Stimulated activated CD4-positive, alpha-beta T cell treated with anti-CD3 and anti-CD28 coated beads, Interleukin-2, amount 100 ng/mL, for 24 hours (primary cell): Measurements from ENCODE around the gene SYTL2.
A peak's percentile ranks its signal among the peaks of the same experiment; 100 is the strongest.

ENCODE experiments used
- DNase-seq, 2 donors: peaks; one replicate each; pipeline ENCODE4 v3.0.0-alpha.2; 2020

The SYTL2 gene

DNA sequence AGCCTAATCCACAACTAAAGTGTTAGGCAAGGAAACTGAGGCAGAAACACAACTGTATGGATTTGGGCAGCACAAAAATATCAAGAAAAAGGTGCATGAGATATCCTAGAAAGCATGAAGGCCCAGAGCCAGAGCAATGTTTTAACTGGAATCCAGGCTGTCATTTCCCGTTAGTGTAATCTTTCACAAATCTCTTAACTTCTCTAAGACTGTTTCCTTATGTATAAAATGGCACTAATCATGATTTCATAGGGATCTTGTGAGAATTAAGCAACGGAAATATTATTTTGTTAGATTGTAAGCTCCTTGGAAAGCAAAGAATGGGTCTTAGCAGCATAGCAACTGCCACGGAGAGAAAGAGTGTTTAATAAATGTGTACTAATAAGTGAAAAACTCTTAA is 14.7 kb upstream of the SYTL2 start:
- DNase-seq: no peak

DNA sequence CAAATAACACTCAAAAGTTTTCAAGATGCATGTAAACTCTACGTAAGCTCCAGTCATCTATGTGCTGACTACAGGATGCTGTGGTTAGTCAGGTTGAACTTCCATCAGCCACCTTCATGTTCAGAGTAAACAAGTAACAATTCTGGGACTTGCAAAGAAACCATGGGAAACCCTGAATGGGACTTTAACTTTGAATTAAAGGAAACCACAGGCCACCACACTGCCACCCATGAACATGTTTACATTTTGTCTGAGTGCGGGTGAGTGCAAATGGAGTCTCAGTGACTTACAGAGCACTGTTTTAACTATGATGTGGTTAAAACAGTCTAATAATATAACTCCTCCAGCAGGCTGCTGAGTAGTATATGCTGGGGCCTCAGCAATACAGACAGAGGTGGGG is 12.9 kb upstream of the SYTL2 start:
- peak in 1 of 2 donors; percentile 49 for DNase-seq

DNA sequence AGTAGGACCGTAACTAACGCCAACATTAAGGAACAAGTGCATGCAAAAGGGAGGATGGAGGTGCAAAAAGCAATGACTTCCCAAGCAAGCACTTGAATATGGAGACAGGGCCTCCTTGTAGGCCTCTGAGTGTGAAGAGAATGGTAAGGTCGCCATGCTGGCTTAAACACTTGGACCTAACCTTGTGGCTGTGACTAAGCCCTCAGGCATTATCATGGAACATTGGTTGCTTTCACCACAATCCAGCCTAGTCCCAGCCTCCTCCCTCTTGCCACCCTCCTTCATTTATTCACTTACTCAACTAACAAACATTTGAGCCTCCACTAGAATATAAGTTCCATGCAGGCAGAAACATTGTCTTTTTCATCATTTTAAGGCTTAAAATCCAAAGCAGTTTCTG is 11.9 kb upstream of the SYTL2 start:
- no peak for DNase-seq

DNA sequence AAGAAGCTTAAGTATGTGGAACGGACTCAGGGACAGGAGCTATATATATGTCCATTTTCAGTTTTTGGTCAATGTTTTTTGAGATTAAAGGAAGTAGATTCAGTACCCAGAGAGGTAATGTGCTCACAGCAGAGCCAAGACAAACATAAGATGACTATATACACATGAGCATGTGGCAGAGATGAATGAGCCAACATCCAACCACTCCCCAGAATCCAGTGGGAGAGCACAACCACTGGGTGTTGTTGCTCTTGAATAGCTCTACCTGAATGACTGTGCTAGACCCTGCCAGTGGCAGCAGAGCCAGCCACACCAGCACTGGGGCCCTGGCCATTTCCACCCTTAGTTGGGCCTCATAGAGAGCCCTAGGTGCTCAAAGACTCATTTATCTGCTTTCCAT is 10.7 kb upstream of the SYTL2 start:
- no peak for DNase-seq

DNA sequence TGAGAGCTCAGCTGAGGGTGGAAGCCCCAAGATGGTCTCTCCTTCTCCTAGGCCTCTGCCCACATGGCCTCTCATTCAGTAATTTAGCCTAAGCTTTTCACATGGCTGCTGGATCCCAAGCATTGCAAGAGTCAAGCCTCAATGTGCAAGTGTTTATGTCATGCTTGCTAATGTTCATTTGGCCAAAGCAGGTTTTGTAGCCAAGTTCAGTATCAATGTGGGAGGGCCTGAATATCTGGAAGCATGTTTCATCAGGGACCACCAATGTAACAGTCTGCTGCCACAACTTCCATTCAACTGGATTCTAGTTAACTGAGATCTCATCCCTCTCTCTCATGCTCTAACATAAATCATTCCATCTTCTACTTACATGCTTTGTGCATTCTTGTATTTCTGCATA is 8.5 kb upstream of the SYTL2 start:
- DNase-seq: no peak

DNA sequence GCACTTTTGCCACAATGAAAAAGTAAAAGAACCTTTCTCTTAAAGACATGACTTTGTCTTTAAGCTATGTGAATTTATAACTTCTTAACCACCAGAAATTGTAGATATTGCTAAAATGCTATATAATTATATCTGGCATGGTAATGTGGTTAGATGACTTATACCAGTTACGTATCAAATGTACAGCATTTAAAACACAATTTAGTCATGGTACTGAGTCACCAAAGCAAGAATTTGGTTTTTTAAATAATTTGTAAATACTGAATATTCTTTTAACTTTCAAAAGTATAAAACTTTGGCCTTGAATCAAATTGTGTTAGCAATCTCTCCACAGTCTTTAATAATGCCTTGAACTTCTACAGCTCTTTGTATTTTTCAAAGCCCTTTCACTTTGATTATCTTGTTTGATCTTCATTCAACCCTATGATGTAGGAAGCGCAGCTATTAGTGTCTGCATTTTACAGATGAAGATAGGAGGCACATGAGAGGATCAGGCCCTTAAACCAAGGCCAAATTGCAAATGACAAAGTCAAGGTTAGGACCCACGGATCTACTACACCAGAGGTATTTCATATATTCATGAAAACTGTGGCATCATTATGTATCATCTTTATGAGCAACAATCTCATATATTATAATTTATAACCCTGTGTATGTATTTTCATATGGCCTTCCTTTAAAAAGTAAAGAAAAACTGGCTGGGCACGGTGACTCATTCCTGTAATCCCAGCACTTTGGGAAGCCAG is 4.4 kb upstream of the SYTL2 start:
- DNase-seq: no peak

DNA sequence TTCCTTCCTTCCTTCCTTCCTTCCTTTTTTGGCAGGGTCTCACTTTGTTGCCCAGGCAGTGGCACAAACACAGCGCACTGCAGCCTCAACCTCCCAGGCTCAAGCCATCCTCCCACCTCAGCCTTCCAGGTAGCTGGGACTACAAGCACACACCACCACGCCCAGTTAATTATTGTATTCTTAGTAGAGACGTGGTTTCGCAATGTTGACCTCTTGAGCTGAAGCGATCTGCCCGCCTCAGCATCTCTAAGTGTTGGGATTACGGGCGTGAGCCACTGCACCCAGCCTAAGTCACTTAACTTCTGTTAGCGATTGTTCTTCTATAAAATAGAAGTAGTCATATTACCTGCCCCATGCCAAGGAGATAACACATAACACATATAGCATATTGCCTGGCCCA is 2.8 kb upstream of the SYTL2 start:
- no peak for DNase-seq

DNA sequence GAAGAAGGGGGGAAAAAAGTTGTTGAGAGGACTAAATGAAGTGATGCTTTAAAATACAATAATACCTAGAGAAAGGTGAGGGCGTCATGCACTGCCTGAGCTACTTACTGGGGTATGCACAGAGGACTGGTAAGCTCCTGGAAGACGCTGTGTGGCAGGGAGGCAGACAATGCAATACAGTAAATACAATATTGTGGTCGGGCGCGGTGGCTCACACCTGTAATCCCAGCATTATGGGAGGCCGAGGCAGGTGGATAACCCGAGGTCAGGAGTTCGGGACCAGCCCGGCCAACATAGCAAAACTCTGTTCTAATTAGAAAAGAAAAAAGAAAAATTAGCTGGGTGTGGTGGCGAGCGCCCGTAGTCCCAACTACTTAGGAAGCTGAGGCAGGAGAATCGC is 683 bp upstream of the SYTL2 start:
- DNase-seq: no peak

DNA sequence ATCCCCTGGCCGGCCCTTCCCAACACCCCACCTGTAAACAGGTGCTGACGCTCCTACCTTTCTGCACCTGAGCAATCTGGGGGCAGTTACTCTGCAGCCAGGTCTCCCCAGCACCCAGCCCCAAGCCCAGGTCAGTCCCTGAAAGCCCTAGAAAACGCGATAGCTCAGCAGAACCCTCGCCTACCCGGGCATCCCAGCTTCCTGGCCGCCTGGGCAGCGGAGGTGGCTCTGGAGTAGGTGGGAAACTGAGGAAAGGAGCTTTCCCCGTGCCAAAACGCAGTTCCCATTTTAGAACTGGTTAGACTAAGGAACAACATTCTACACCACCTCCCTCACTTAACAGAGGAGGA is 445 bp downstream of the SYTL2 start:
- DNase-seq: peak in 1 of 2 donors; percentile 24

DNA sequence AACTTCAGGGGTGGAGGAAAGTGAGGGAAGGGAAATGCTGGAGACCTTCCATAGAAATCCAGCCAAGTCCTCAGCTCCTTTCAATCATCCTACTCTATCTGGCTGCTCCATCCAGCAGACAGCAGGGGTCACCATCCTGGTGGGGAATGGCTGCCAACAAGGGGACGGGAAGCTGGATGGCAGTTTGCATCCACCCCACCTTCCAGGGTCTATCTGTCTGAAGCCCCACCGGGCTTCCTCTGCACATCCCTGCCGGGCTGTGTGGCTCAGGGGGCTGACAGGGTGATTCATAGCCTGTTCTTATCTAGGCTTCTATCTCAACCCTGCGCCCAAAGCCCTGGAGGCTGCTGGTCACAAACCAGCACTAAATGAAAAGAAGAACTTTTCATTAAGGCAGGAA is 1.1 kb downstream of the SYTL2 start:
- DNase-seq: peak in 1 of 2 donors; percentile 9

DNA sequence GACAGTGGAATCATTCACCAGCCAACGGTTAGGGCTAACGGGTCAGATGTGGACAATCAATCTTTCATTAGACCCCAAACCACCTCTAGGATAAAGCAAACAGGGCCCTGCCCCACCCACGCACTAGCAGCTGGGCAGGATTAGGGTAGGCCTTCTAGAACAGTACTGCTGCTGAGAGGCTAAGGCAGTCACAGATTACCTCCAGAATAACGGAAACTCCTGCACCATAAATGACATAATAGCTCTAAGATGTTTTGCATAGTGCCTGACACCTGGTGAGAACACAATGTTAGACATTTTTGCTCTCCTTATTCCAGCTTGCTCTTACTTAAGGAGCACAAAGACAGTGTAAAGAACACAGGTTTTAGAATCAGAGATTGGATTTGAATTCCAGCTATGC is 1.8 kb downstream of the SYTL2 start:
- DNase-seq: no peak

DNA sequence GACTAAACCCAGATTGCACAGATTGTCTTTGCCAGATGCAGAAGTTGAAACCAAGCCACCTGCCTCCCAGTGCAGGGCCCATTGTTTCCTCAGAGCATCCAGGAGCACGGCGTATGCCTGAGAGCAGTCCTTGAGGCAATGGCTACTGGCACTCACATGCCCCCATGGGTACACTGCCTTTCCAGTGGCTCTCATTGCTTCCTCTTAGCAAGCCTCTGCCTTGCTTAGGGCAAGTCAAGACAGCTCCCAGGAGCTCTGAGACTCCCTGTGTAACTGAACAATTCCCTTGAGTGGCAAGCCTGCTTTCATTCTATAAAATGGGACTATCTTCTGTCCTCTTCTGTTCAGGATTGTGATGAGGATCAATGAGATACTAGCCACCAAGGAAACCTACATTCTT is 4.1 kb downstream of the SYTL2 start:
- DNase-seq: no peak

DNA sequence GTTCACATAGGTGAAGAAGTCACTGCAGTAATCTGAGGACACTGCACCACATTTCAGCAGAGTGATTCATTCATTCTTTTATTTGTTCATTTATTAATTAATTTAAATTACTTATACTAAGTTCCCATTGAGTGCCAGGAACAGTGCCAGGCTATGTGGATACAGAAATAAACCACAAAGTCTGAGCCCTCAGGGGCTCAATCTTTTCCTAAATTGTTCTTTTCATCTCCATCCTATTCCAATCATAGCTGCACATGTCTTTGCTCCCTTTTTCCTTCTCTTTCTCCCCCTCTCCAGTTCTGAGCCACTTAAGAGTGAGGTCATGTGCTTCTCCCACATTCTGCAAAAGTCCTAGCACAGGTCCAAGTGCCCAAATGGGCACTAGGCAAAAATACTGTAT is 4.9 kb downstream of the SYTL2 start:
- no peak for DNase-seq

DNA sequence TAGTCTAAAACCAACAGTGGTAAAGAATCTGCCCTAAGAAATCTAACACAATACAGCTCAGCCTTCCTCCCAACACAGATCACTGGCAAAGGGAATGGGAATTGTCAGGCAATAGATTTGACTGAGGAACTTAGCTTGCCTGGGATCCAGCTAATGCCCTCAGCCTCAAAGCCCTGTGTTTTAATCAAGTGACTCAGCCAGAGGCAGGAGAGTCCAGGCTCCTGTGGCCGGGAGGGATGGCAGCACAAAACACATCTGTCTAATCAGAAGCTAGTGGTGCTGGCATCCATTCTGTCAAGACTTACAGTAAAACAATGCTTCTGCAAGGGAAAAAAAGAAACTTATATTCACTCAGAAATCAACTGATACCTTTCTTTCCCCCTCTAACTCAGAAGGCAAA is 5.6 kb downstream of the SYTL2 start:
- no peak for DNase-seq

DNA sequence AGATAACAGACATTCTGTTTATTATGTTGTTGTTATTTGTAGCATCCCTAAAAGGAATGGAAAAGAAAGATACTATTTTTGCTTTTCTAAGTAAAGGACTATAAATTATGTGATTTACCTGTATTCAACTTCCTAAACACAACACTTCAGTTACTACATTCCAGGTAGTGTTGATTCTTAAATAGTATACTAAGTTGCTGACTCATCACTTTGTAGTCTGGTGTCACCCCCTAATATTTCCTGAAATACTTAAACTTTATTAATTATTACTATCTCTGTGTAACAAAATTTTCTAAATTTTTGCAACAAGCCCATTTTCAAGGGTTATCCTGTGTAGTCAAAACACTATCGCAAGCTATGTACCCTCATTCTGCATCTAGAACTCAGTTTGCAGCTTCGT is 7.0 kb downstream of the SYTL2 start:
- no peak for DNase-seq

DNA sequence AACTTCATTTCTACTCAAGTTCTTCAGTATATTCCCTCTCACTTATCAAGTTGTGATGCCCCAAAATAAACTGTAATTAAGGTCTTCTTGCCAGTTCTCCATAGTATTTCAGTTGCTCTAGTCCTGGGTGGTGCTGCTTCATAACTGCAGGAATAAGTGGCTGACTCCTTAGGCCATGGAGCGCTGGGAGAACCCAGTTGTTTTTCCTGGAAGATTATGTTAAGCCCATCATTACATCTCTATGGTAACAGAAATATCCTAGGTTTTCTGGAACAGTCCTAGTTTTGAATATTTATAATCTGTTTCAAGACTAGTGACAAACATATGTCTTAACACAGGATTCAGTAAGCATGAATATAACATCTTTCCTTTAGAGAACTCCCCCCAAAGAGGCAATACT is 7.6 kb downstream of the SYTL2 start:
- no peak for DNase-seq

DNA sequence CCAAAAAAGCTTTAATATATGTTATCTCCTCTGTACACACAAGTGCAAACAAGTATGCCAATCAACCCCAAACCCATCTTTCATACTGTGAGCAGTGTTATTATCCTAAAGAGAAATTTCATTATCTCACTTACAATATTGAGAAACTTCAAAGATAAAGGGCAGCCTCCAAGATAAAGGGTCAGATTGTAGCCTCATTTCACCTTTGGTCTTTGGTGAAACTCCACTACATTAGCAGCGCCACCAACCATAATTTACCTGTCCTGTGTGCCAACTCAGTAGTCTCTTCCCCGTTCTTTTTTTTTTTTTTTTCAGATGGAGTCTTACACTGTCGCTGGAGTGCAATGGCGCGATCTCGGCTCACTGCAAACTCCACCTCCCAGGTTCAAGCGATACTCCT is 9.4 kb downstream of the SYTL2 start:
- no peak for DNase-seq

DNA sequence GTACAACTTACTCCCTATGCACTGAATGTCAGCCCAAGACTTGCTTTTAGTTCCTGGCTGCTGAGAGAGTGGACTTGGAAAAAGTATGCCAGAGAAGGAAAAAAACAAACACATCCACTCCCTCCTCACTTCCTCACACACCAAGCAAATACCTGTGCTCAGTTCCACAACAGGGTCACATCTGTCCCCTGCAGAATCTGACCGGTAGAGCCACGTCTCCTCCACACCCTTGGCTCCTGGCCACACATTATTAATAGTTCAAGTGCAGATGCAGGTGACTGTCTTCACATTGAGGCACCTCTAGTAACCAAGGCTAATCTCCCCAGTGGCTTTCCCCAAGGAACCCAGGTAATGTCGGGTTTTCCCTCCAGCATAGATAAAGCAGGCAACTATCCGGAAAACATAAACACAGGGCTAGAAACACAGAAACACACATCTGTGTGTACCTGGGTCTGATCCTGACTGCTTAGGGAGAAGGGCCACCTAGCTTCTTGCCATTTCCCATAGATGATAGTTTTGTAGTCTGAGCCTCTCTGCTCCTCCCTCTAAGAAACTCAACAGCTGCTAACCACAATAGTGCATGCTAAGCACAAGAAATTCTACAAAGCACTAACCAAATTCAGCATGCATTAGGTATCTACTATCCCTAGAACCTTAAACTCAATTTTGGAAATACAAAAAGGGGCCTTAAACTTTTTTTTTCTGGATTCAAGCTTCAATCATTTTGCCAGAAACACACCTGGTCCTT is 10.2 kb downstream of the SYTL2 start:
- no peak for DNase-seq

DNA sequence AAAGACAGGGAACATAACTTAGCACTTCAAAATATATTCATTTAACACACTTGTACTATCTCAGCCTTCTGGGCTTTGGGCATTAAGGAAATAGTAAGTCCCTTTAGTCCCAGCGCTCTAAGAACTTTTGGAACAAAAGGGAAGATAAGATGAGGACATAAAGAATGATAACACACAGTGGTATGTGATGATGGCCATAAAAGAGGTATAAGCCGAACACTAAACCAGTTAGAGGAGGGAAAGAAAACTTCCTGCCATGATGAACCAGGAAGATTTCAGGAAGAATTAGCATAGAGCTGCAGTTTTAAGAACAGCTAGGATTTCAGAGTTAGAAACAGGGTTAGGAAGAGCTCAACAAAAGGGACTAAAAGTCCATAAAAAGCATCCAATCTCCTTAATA is 11.8 kb downstream of the SYTL2 start:
- DNase-seq: no peak

DNA sequence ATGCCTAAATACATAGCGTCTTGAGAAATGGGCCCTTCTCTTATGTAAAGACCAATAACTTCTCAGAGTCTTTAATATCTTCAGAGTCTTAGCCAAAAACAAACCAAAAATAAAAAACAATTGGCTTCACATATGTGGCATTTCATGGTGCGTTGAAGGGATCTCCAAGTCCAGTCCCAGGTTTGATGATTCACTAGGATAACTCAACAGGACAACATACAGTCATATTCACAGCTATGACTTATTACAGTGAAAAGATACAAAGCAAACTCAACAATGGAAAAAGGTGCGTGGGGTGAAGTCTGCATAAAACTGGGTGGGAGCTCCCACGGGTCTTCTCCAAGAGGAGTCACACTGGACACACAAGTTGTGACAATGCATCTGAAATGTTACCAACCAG is 12.6 kb downstream of the SYTL2 start:
- no peak for DNase-seq

DNA sequence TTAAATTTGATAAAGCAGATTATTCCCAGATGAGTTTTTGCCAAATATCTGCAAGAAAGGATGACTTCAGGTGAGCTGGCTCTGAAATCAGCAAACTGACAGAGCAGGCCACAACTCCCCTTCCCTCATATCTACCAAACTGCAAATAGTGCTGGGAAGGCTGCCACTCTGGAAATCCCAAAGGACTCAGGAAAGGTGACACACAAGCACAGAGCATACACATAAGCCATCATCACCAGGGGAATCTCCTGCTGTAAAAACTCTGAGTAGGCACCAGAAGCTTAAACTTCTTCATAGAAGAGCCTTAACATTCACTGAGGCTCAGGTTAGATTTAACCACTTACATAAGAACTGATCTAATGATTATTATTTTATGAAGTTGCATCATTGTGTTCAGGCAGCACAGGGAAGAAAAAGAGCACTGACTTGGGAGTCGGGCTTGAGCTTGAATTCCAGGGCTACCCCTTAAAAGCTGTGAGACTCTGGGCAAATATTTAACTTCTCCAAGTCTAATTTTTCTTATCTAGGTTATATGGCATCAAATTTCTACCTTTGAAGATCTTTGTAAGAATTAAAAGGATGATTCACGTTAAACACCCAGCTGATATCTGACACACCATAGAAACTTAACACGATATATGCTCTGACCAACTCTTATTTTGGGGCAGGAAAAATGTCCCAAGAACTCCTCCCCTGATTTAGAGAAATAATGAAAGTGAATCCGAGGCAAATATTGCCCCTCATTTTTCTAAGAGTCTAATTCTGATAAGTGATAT is 15.0 kb downstream of the SYTL2 start:
- no peak for DNase-seq

DNA sequence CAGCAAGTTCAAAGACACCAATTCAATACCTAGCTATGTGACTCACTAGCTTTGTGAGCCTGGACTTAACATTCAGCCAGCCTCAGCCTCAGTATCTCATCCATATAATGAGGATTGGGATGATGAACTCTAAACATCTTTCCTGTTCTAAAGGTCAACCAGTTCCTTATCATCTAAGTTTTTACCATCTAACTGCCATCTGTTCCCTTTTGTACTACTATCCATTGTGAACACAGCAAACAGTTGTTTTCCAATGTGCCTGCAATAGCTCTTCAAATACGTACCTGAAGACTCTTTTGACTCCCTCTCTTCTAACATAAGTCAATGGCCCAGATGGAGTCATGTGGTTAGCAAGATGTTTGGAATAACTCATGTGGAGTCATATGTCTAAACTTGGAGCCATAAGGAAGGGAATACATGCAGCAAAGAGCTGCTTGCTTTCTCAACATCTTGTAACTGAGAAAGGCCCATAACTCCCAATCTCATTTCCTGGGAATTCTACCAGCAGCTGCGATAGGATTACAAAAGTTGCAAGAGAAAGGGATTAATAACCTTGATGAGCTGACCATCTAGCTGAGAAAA is 19.4 kb downstream of the SYTL2 start:
- DNase-seq: no peak
